ENCODE measurements around the gene CYP46A1. TPM values are rescaled to one million over a fixed set of nuclear protein-coding genes. Genes with fewer than 3 reads are reported as not detected.

CYP46A1 gene
- total and polyA plus RNA-seq, 2 experiments from 2014 or later = 0.47 to 1.7 TPM

GRCh38 chr14:99706107-99706900 is 22.2 kb downstream of the CYP46A1 start:
- Histone ChIP-seq H3K27ac (no peak overlapping the region), H4K20me1 (ENCODE audit: insufficient read depth, poor library complexity, severe bottlenecking) (no peaks in the 10 kb centered on the region), H3K4me1 (ENCODE audit: insufficient read depth) (no peaks in the 10 kb centered on the region), H3K4me2 (no peak overlapping the region), H3K79me2 (no peaks in the 10 kb centered on the region), H3K27me3 (no peaks in the 10 kb centered on the region), H3K9me2 (replicated peaks; ENCODE audit: insufficient read depth) (no peaks in the 10 kb centered on the region), H3K9me3 (ENCODE audit: low read depth) (no peaks in the 10 kb centered on the region), H2AFZ (no peak overlapping the region), H3K36me3 (replicated peaks; ENCODE audit: insufficient read depth, low read depth) (no peaks in the 10 kb centered on the region), H3K4me3 (no peak overlapping the region)
- DNase-seq (ENCODE audit: low spot score) = peak; percentile 1
- WGBS (ENCODE audit: low lambda C conversion rate, missing lambda C conversion rate) = 74% methylated on average over 8 of the region's 8 CpGs
- TF ChIP-seq CTCF (IDR thresholded peaks at IDR 0.05; ENCODE audit: poor library complexity) (no peak), EZH2 (IDR thresholded peaks at IDR 0.05; ENCODE audit: borderline replicate concordance) (no peak), EZH2phosphoT487 (IDR thresholded peaks at IDR 0.05; ENCODE audit: low read depth, severe bottlenecking, unreplicated experiment) (no peak)

- Histone ChIP-seq H3K36me3 (replicated peaks; ENCODE audit: insufficient read depth, low read depth) (no peaks in the 10 kb centered on the region), H4K20me1 (ENCODE audit: insufficient read depth, poor library complexity, severe bottlenecking) (no peaks in the 10 kb centered on the region), H3K9me2 (replicated peaks; ENCODE audit: insufficient read depth) (no peaks in the 10 kb centered on the region), H3K4me2 (no peak overlapping the region), H3K4me3 (no peak overlapping the region), H3K27me3 (no peaks in the 10 kb centered on the region), H2AFZ (no peak overlapping the region), H3K9me3 (ENCODE audit: low read depth) (no peaks in the 10 kb centered on the region), H3K27ac (no peak overlapping the region), H3K79me2 (no peaks in the 10 kb centered on the region), H3K4me1 (ENCODE audit: insufficient read depth) (no peaks in the 10 kb centered on the region)
- WGBS (ENCODE audit: low lambda C conversion rate, missing lambda C conversion rate) = 97% methylated on average over 2 of the region's 2 CpGs
- DNase-seq (ENCODE audit: low spot score) = no peak
- TF ChIP-seq CTCF (IDR thresholded peaks at IDR 0.05; ENCODE audit: poor library complexity) (no peak), EZH2 (IDR thresholded peaks at IDR 0.05; ENCODE audit: borderline replicate concordance) (no peak), EZH2phosphoT487 (IDR thresholded peaks at IDR 0.05; ENCODE audit: low read depth, severe bottlenecking, unreplicated experiment) (no peak)
These were observed 23.3 kb downstream of the CYP46A1 start for GRCh38 chr14:99707420-99707819.

- DNase-seq (ENCODE audit: low spot score) = no peak
- H4K20me1 ChIP-seq (ENCODE audit: insufficient read depth, poor library complexity, severe bottlenecking) = no peaks in the 10 kb centered on the region
- H3K9me3 ChIP-seq (ENCODE audit: low read depth) = no peaks in the 10 kb centered on the region
- WGBS (ENCODE audit: low lambda C conversion rate, missing lambda C conversion rate) = 98% methylated on average over 9 of the region's 9 CpGs
- no peak overlapping the region for H3K4me2 ChIP-seq
- H3K27ac ChIP-seq = no peak overlapping the region
- no peaks in the 10 kb centered on the region for H3K36me3 ChIP-seq (replicated peaks; ENCODE audit: insufficient read depth, low read depth)
- H2AFZ ChIP-seq = no peak overlapping the region
- H3K9me2 ChIP-seq (replicated peaks; ENCODE audit: insufficient read depth) = no peaks in the 10 kb centered on the region
- no peaks in the 10 kb centered on the region for H3K4me1 ChIP-seq (ENCODE audit: insufficient read depth)
- TF ChIP-seq EZH2phosphoT487 (IDR thresholded peaks at IDR 0.05; ENCODE audit: low read depth, severe bottlenecking, unreplicated experiment) (no peak), CTCF (IDR thresholded peaks at IDR 0.05; ENCODE audit: poor library complexity) (no peak), EZH2 (IDR thresholded peaks at IDR 0.05; ENCODE audit: borderline replicate concordance) (no peak)
- no peaks in the 10 kb centered on the region for H3K27me3 ChIP-seq
- no peaks in the 10 kb centered on the region for H3K79me2 ChIP-seq
- H3K4me3 ChIP-seq = no peak overlapping the region
These were observed 23.8 kb downstream of the CYP46A1 start for GRCh38 chr14:99707921-99708320.

Data from hepatocyte (in vitro differentiated cells).